Fibroblast of the conjunctiva (primary cell): ENCODE data around the gene MITF.

Experiments
- DNase-seq: peaks from one replicate; pipeline ENCODE4 v3.0.0-alpha.2; 2010; ENCODE audit warnings: low read depth

The MITF gene

GRCh38 chr3:69729147-69729919, 9.9 kb upstream of the MITF start:
- DNase-seq: no peak

- no peak for DNase-seq
These were observed 8.2 kb upstream of the MITF start for GRCh38 chr3:69731080-69731479.

- no peak for DNase-seq
These were observed 3.4 kb upstream of the MITF start for GRCh38 chr3:69735893-69736292.

- no peak for DNase-seq
These were observed 1.9 kb upstream of the MITF start for GRCh38 chr3:69737392-69737791.

- no peak for DNase-seq
These were observed 949 bp upstream of the MITF start for GRCh38 chr3:69738315-69738714.

- no peak for DNase-seq
These were observed 433 bp upstream of the MITF start for GRCh38 chr3:69738859-69739203.

- DNase-seq: no peak
These were observed 1.1 kb downstream of the MITF start for GRCh38 chr3:69740103-69741021.

- DNase-seq: no peak
These were observed 1.9 kb downstream of the MITF start for GRCh38 chr3:69741032-69741767.

- DNase-seq: no peak
These were observed 3.1 kb downstream of the MITF start for GRCh38 chr3:69742391-69742790.

- no peak for DNase-seq
These were observed 5.0 kb downstream of the MITF start for GRCh38 chr3:69743975-69744906.

GRCh38 chr3:69745505-69745904, 6.2 kb downstream of the MITF start:
- no peak for DNase-seq

- DNase-seq: peak; percentile 38
These were observed 6.9 kb downstream of the MITF start for GRCh38 chr3:69746119-69746518.

GRCh38 chr3:69747511-69748258, 8.4 kb downstream of the MITF start:
- no peak for DNase-seq

GRCh38 chr3:69748503-69748902, 9.2 kb downstream of the MITF start:
- DNase-seq: no peak

- DNase-seq: no peak
These were observed 10.2 kb downstream of the MITF start for GRCh38 chr3:69749461-69749860.

- DNase-seq: no peak
These were observed 11.3 kb downstream of the MITF start for GRCh38 chr3:69750549-69750948.

GRCh38 chr3:69751074-69751476, 11.8 kb downstream of the MITF start:
- no peak for DNase-seq

GRCh38 chr3:69752241-69752640, 13.0 kb downstream of the MITF start:
- DNase-seq: no peak

- no peak for DNase-seq
These were observed 14.0 kb downstream of the MITF start for GRCh38 chr3:69753179-69753775.

GRCh38 chr3:69755795-69756194, 16.5 kb downstream of the MITF start:
- DNase-seq: no peak
